Femur (tissue), 1 donor: ENCODE measurements around the gene TUT1.
A peak's percentile ranks its signal among the peaks of the same experiment; 100 is the strongest.
"Not testable (repeated sequence)": the region's sequence is repeated elsewhere in the genome, so short reads cannot be mapped to it uniquely, and the experiment has no call there.

Experiments
- DNase-seq: peaks from one replicate; pipeline ENCODE4 v3.0.0-alpha.2; 2017

Gene TUT1

GRCh38 chr11:62555464-62556107, 35.7 kb downstream of the TUT1 start:
- DNase-seq: peak; percentile 70

GRCh38 chr11:62554387-62555167, 36.7 kb downstream of the TUT1 start:
- peak; percentile 81 for DNase-seq

- DNase-seq: no peak
These were observed 37.4 kb downstream of the TUT1 start for GRCh38 chr11:62553839-62554361.

GRCh38 chr11:62553080-62553838, 38.1 kb downstream of the TUT1 start:
- DNase-seq: peak; percentile 91

- DNase-seq: peak; percentile 64
These were observed 38.7 kb downstream of the TUT1 start for GRCh38 chr11:62552485-62553079.

GRCh38 chr11:62550478-62550877, 40.8 kb downstream of the TUT1 start:
- not testable (repeated sequence) for DNase-seq

GRCh38 chr11:62548545-62549335, 42.6 kb downstream of the TUT1 start:
- no peak for DNase-seq

GRCh38 chr11:62547691-62548281, 43.5 kb downstream of the TUT1 start:
- peak; percentile 60 for DNase-seq

- DNase-seq: peak; percentile 66
These were observed 44.2 kb downstream of the TUT1 start for GRCh38 chr11:62546929-62547625.

- peak; percentile 91 for DNase-seq
These were observed 44.9 kb downstream of the TUT1 start, which contains the start of gene AHNAK for GRCh38 chr11:62546244-62546928. Gene AHNAK, minus strand, starts transcription at chr11:62546806. Its CDS starts 10,708 bp downstream, at chr11:62536098.

- peak; percentile 97 for DNase-seq
These were observed 45.7 kb downstream of the TUT1 start for GRCh38 chr11:62545437-62546243.

GRCh38 chr11:62544581-62545436, 46.5 kb downstream of the TUT1 start:
- peak; percentile 50 for DNase-seq

- peak; percentile 44 for DNase-seq
These were observed 47.5 kb downstream of the TUT1 start for GRCh38 chr11:62543680-62544444.

GRCh38 chr11:62542750-62543567, 48.4 kb downstream of the TUT1 start:
- DNase-seq: peak; percentile 91

- no peak for DNase-seq
These were observed 49.1 kb downstream of the TUT1 start for GRCh38 chr11:62542111-62542745.
